K562 (cell line): Measurements from ENCODE around the gene CDC14A. TPM values are rescaled to one million over a fixed set of nuclear protein-coding genes. Genes with fewer than 3 reads are reported as not detected.

Source experiments
- ATAC-seq: fragments of 200-7000 bp; cut with Tn5 transposase; 3 replicates; pipeline ENCODE4 v1.9.1; 2020; ENCODE audit warnings: moderate library complexity
- BruUV-seq: library from RNA; stranded (reverse); fragments of 400-500 nt; replicated peaks from 2 replicates; lab custom pipeline; 2021; lab: Mats Ljungman, UMichigan
- CTCF ChIA-PET: fragments of 300-600 bp; formaldehyde crosslinking; extraction: SDS; loops from one replicate; lab custom pipeline; 2021; ENCODE audit warnings: low intra/inter-chr PET ratio; lab: Yijun Ruan, JAX
- POLR2A ChIA-PET: fragments of 300-600, 350-650 bp; sonication (Branson Sonifier 250); formaldehyde crosslinking; extraction: SDS; loops from one replicate; lab custom pipeline; 2021; ENCODE audit warnings: antibody characterized with exemption, inconsistent platforms; lab: Yijun Ruan, JAX
- DNase-seq, 4 experiments: peaks; one replicate each; pipeline versions ENCODE4 v3.0.0 to v3.0.0-alpha.2; 2011 to 2018; ENCODE audit warnings: low spot score in 3 of 4, mixed read lengths in 3 of 4; ENCODE audit errors: extremely low read depth in 1 of 4
- FAIRE-seq: peaks from 2 replicates; lab custom pipeline; 2011; peaks lifted over from hg19 to GRCh38; lab: Jason Lieb, UNC
- H2AFZ ChIP-seq: 2 replicates; pipeline ENCODE4 v1.6.0; 2011; ENCODE audit warnings: low read depth, low read length, control low read depth, inconsistent platforms
- H3K27ac ChIP-seq: fragments of 200-600 bp; 3 replicates; pipeline ENCODE4 v1.8.0; 2011; ENCODE audit warnings: low read depth, mild to moderate bottlenecking, control low read depth, inconsistent platforms, low read length, moderate library complexity, mixed read lengths; ENCODE audit errors: extremely low read depth
- H3K27me3 ChIP-seq, 2 experiments: fragments of 300-600 bp in 1 of 2; 2 replicates in 1 of 2; 3 replicates in 1 of 2; pipeline versions ENCODE4 v1.6.0 to v1.8.0; 2011; ENCODE audit warnings: inconsistent platforms in 2 of 2, low read length in 2 of 2, mild to moderate bottlenecking in 1 of 2, mixed read lengths in 1 of 2, moderate library complexity in 1 of 2; ENCODE audit not compliant: control insufficient read depth in 2 of 2, insufficient read depth in 2 of 2
- H3K36me3 ChIP-seq: fragments of 300-600 bp; 3 replicates; pipeline ENCODE4 v1.8.0; 2011; ENCODE audit warnings: mild to moderate bottlenecking, low read length, inconsistent platforms; ENCODE audit not compliant: control insufficient read depth, insufficient read depth
- H3K4me1 ChIP-seq, 2 experiments: fragments of 200-600 bp in 1 of 2; replicated peaks in 1 of 2; 2 replicates in 1 of 2; 3 replicates in 1 of 2; pipeline versions ENCODE4 v1.5.1 to v1.8.0; 2011; ENCODE audit warnings: inconsistent platforms in 2 of 2, low read length in 2 of 2, mild to moderate bottlenecking in 1 of 2, mixed read lengths in 1 of 2, moderate library complexity in 1 of 2; ENCODE audit not compliant: control insufficient read depth in 2 of 2, insufficient read depth in 2 of 2
- H3K4me2 ChIP-seq: 2 replicates; pipeline ENCODE4 v1.6.1; 2011; ENCODE audit warnings: low read length, control low read depth, inconsistent platforms, mixed read lengths; ENCODE audit not compliant: insufficient read depth
- H3K4me3 ChIP-seq: fragments of 200-600 bp; sonication (generic), shearing (Covaris generic); 2 replicates; pipeline ENCODE4 v1.5.1; 2016; ENCODE audit warnings: control low read depth, inconsistent platforms
- H3K79me2 ChIP-seq: fragments of 200-600 bp; 3 replicates; pipeline ENCODE4 v1.8.0; 2011; ENCODE audit warnings: low read length, inconsistent platforms; ENCODE audit not compliant: control insufficient read depth, insufficient read depth
- H3K9ac ChIP-seq, 2 experiments: 2 replicates each; pipeline versions ENCODE4 v1.6.0 to v1.6.1; 2011; ENCODE audit warnings: low read depth in 2 of 2, low read length in 2 of 2, control low read depth in 1 of 2, inconsistent platforms in 1 of 2, mild to moderate bottlenecking in 1 of 2, mixed read lengths in 1 of 2; ENCODE audit not compliant: insufficient read depth in 1 of 2
- H3K9me1 ChIP-seq: one replicate; pipeline ENCODE4 v1.6.0; 2011; ENCODE audit warnings: inconsistent platforms, mild to moderate bottlenecking, low read length, moderate library complexity; ENCODE audit not compliant: control insufficient read depth, insufficient read depth
- H3K9me3 ChIP-seq: replicated peaks from 2 replicates; pipeline ENCODE4 v1.5.1; 2011; ENCODE audit warnings: low read depth, low read length, inconsistent platforms; ENCODE audit not compliant: control insufficient read depth, insufficient read depth
- H4K20me1 ChIP-seq: replicated peaks from 2 replicates; pipeline ENCODE4 v1.6.1; 2011; ENCODE audit warnings: low read length, inconsistent platforms, mixed read lengths; ENCODE audit not compliant: control insufficient read depth, insufficient read depth
- CEBPG ChIP-seq, 3 experiments: fragments of 200-800 bp in 1 of 3; sonication (Bioruptor generic) in 1 of 3; sonication (generic) in 1 of 3; formaldehyde crosslinking in 1 of 3; IDR thresholded peaks in 2 of 3; conservative IDR thresholded peaks in 1 of 3; 2 replicates each; pipeline versions ENCODE4 v1.6.1 to v1.8.0; 2016 to 2022; ENCODE audit warnings: missing compliant biosample characterization in 2 of 3, missing genetic modification characterization in 2 of 3, mild to moderate bottlenecking in 1 of 3, missing genetic modification reagents in 1 of 3
- NBN ChIP-seq: fragments of 450-650 bp; IDR thresholded peaks from 2 replicates; pipeline ENCODE4 v1.6.1; 2016; ENCODE audit warnings: low read depth, mild to moderate bottlenecking
- NFIC ChIP-seq: fragments of 450-650 bp; IDR thresholded peaks from 2 replicates; pipeline ENCODE4 v1.6.1; 2017; ENCODE audit warnings: mild to moderate bottlenecking, inconsistent platforms
- in situ Hi-C: fragments of 300-500 bp; cut with MboI; formaldehyde crosslinking; loops from 4 replicates; pipeline ENCODE4 v1.15.0; 2018; ENCODE audit warnings: inconsistent platforms, mixed read lengths
- intact Hi-C: fragments of 100-400 bp; cut with micrococcal nuclease; formaldehyde crosslinking; loops from 2 replicates; pipeline ENCODE4 v1.14.2; 2022
- polyA plus RNA-seq, 8 experiments: library from polyadenylated mRNA; depleted of rRNA in 4 of 8; stranded (reverse) in 5 of 8; unstranded in 3 of 8; fragments of >200 nt; fragmentation: Nextera tagmentation in 2 of 8; fragmentation: Illumina TruSeq in 1 of 8; extraction: Ambion mirVana in 2 of 8; extraction: Trizol in 1 of 8; gene quantifications; 2 replicates each; pipeline versions ENCODE4 v1.2.1 to v1.2.3, GENCODE V29; 2011 to 2014; ENCODE audit warnings: inconsistent platforms in 1 of 8, missing spikeins in 1 of 8
- total RNA-seq, 7 experiments: library from RNA; depleted of rRNA in 6 of 7; stranded (reverse); fragments of >200 nt in 6 of 7; fragmentation: Illumina TruSeq in 2 of 7; extraction: Trizol in 2 of 7; gene quantifications; 2 replicates each; pipeline versions ENCODE4 v1.2.1 to v1.2.3, GENCODE V29; 2011 to 2021; ENCODE audit warnings: low replicate concordance in 1 of 7
- TF ChIP-seq, protein P1 (sequence below), 2 experiments: fragments of 450-650 bp in 1 of 2; sonication (generic) in 1 of 2; formaldehyde crosslinking in 1 of 2; IDR thresholded peaks in 1 of 2; conservative IDR thresholded peaks in 1 of 2; 2 replicates each; pipeline versions ENCODE4 v1.6.1 to v1.8.1; 2016 to 2023; ENCODE audit warnings: mild to moderate bottlenecking in 2 of 2, moderate library complexity in 2 of 2, inconsistent platforms in 1 of 2, missing genetic modification reagents in 1 of 2

The CDC14A gene
- total and polyA plus RNA-seq, 9 of the 15 experiments (the other 6 are each of a cell fraction or from before 2014, with no cell fraction given): 17.0 to 74.3 (median 33.4) TPM

DNA sequence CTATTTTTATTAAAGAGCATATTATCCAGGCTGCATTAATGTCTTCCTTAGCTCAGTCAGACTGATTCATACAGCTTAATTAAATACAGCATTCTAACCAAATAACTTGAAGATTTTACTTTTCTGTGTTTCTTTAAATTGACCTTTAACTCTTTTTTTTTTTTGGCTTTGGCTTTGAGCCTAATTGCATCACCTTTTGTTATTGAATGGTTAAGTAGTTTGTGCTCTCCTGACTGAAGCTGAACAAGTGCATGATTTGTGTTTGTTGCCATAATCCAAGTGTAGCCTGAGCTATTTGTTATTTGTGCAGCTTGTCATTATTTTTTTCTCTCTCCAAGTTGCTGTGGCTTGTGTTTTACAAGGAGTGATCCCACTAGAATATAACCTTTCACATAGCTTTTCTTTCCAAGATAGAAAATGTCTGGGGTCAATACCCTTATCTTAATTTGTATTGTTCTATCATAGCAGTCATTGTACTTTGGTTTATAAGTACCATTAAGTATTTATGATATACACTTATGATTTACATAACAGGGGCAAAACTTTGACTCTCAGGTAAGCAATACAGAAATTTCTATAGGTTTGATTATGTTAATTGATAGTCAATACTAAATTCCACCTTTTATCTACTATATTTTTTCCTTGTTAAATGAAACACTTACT, 31.6 kb downstream of the CDC14A start:
- CTCF ChIA-PET: no interaction called here
- Histone ChIP-seq H3K36me3 (peaks cover 63% of the 10 kb centered on the region; the same call in 2 of the 3 replicates), H3K4me3 (no peak overlapping the region), H3K9me1 (no peaks in the 10 kb centered on the region), H3K4me1 (peaks cover 5 to 7% of the 10 kb centered on the region in 2 experiments; a peak in 2 of 5 replicates), H4K20me1 (no peaks in the 10 kb centered on the region), H3K27me3 (no peaks in the 10 kb centered on the region), H3K79me2 (peaks cover 88% of the 10 kb centered on the region), H3K27ac (no peak overlapping the region), H2AFZ (no peak overlapping the region), H3K9ac (no peak overlapping the region), H3K9me3 (no peaks in the 10 kb centered on the region), H3K4me2 (no peak overlapping the region)
- TF ChIP-seq NBN (no peak), CEBPG (CRISPR knock-in tag; IDR thresholded peaks at IDR 0.05) (no peak), CEBPG (tag; conservative IDR thresholded peaks at IDR 0.05 in 1 of 2, IDR thresholded peaks at IDR 0.05 in 1 of 2) (peak in 1 of 2 experiments; percentile 46; a peak in 1 of 4 replicates), NFIC (peak; percentile 14; the same call in 1 of the 2 replicates)
- TF ChIP-seq, protein P1, sequence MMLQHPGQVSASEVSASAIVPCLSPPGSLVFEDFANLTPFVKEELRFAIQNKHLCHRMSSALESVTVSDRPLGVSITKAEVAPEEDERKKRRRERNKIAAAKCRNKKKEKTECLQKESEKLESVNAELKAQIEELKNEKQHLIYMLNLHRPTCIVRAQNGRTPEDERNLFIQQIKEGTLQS (IDR thresholded peaks at IDR 0.05): peak; percentile 58
- TF ChIP-seq, protein P1 (CRISPR knock-in tag; conservative IDR thresholded peaks at IDR 0.05): no peak
- in situ Hi-C loops (no loop called here), intact Hi-C loops (no loop called here)
- POLR2A ChIA-PET: interaction anchor here (0.6 to 4.2 kb wide), 5 partner anchors 10 to 532 kb away, joined by 3 to 37 read pairs (median 4); no protein-coding TSS in a partner anchor
- DNase-seq (no peak), ATAC-seq (no peak), FAIRE-seq (no peak)
- no TSS peak for BruUV-seq
